Stimulated activated CD8-positive, alpha-beta memory T cell treated with anti-CD3 and anti-CD28 coated beads, Interleukin-12 subunit alpha, Interleukin-12 subunit beta, amount 100 ng/mL, for 24 hours (primary cell): ENCODE results near the gene KNG1.
"Not testable (repeated sequence)": the region's sequence is repeated elsewhere in the genome, so short reads cannot be mapped to it uniquely, and the experiment has no call there.

Experiments used
- DNase-seq: peaks from one replicate; pipeline ENCODE4 v3.0.0-alpha.2; 2020; ENCODE audit errors: extremely low read depth

Gene KNG1

GRCh38 chr3:186710694-186711093 lies 6.5 kb upstream of the KNG1 start:
- DNase-seq: not testable (repeated sequence)

- DNase-seq: no peak
Measured at GRCh38 chr3:186713499-186713898, 3.7 kb upstream of the KNG1 start.

GRCh38 chr3:186719945-186720739 lies 3.0 kb downstream of the KNG1 start:
- no peak for DNase-seq

GRCh38 chr3:186722457-186722856 lies 5.3 kb downstream of the KNG1 start:
- DNase-seq: no peak

GRCh38 chr3:186724911-186725310 lies 7.8 kb downstream of the KNG1 start:
- no peak for DNase-seq

GRCh38 chr3:186732169-186732766 lies 15.1 kb downstream of the KNG1 start:
- DNase-seq: no peak

GRCh38 chr3:186742618-186743380 lies 25.6 kb downstream of the KNG1 start:
- no peak for DNase-seq

GRCh38 chr3:186743666-186744065 lies 26.5 kb downstream of the KNG1 start:
- no peak for DNase-seq

GRCh38 chr3:186746008-186746407 lies 28.8 kb downstream of the KNG1 start:
- DNase-seq: no peak

- DNase-seq: no peak
Measured at GRCh38 chr3:186750316-186750715, 33.2 kb downstream of the KNG1 start.

- DNase-seq: no peak
Measured at GRCh38 chr3:186751480-186751879, 34.3 kb downstream of the KNG1 start.

GRCh38 chr3:186754006-186754405 lies 36.8 kb downstream of the KNG1 start:
- no peak for DNase-seq

- DNase-seq: no peak
Measured at GRCh38 chr3:186754871-186755270, 37.7 kb downstream of the KNG1 start.

- no peak for DNase-seq
Measured at GRCh38 chr3:186757214-186757613, 40.1 kb downstream of the KNG1 start.

- no peak for DNase-seq
Measured at GRCh38 chr3:186757686-186758220, 40.6 kb downstream of the KNG1 start.

GRCh38 chr3:186759231-186759930 lies 42.2 kb downstream of the KNG1 start:
- no peak for DNase-seq

- no peak for DNase-seq
Measured at GRCh38 chr3:186760141-186760833, 43.1 kb downstream of the KNG1 start.

GRCh38 chr3:186760897-186761447 lies 43.8 kb downstream of the KNG1 start:
- DNase-seq: no peak

GRCh38 chr3:186772281-186772694 lies 55.1 kb downstream of the KNG1 start:
- DNase-seq: no peak

- DNase-seq: peak; percentile 39
Measured at GRCh38 chr3:186772701-186773417, 55.7 kb downstream of the KNG1 start.
